MM.1S (cell line): ENCODE results near the gene EFNA4.

Experiments used
- DNase-seq: peaks from one replicate; pipeline ENCODE4 v3.0.0-alpha.2; 2015
- H2AFZ ChIP-seq: fragments of 300-600 bp; sonication (generic); 2 replicates; pipeline ENCODE4 v1.6.0; 2016; ENCODE audit warnings: antibody characterized with exemption, low read length
- H3F3A ChIP-seq: fragments of 300-600 bp; sonication (generic); 2 replicates; pipeline ENCODE4 v1.6.1; 2016; ENCODE audit warnings: mild to moderate bottlenecking, antibody characterized with exemption, low read length, moderate library complexity, mixed read lengths; ENCODE audit not compliant: insufficient read depth
- H3K27ac ChIP-seq: fragments of 300-600 bp; sonication (generic); 2 replicates; pipeline ENCODE4 v1.5.1; 2016; ENCODE audit warnings: mild to moderate bottlenecking, low read length
- H3K27me3 ChIP-seq: fragments of 300-600 bp; sonication (generic); replicated peaks from 2 replicates; pipeline ENCODE4 v1.6.0; 2016; ENCODE audit warnings: low read length; ENCODE audit not compliant: insufficient read depth
- H3K36me3 ChIP-seq: fragments of 300-600 bp; sonication (generic); replicated peaks from 2 replicates; pipeline ENCODE4 v1.6.1; 2016; ENCODE audit warnings: mild to moderate bottlenecking, low read length, mixed read lengths; ENCODE audit not compliant: insufficient read depth
- H3K4me1 ChIP-seq: fragments of 300-600 bp; sonication (generic); 2 replicates; pipeline ENCODE4 v1.6.1; 2016; ENCODE audit warnings: low read length, mixed read lengths
- H3K4me2 ChIP-seq: fragments of 300-600 bp; sonication (generic); 2 replicates; pipeline ENCODE4 v1.6.0; 2016; ENCODE audit warnings: low read depth, low read length
- H3K4me3 ChIP-seq: fragments of 300-600 bp; sonication (generic); 2 replicates; pipeline ENCODE4 v1.5.1; 2016; ENCODE audit warnings: low read length, mixed read lengths
- H3K79me2 ChIP-seq: fragments of 300-600 bp; sonication (generic); 2 replicates; pipeline ENCODE4 v1.6.1; 2016; ENCODE audit warnings: mixed run types, low read length, mixed read lengths
- H3K9ac ChIP-seq: fragments of 300-600 bp; sonication (generic); 2 replicates; pipeline ENCODE4 v1.6.1; 2016; ENCODE audit warnings: low read length, mixed read lengths
- H3K9me2 ChIP-seq: fragments of 300-600 bp; sonication (generic); replicated peaks from 2 replicates; pipeline ENCODE4 v1.6.1; 2016; ENCODE audit warnings: mild to moderate bottlenecking, low read length, mixed read lengths; ENCODE audit not compliant: insufficient read depth
- H3K9me3 ChIP-seq: fragments of 300-600 bp; sonication (generic); replicated peaks from 2 replicates; pipeline ENCODE4 v1.6.1; 2016; ENCODE audit warnings: mild to moderate bottlenecking, low read length, mixed read lengths; ENCODE audit not compliant: insufficient read depth
- H4K20me1 ChIP-seq: fragments of 300-600 bp; sonication (generic); 2 replicates; pipeline ENCODE4 v1.6.1; 2016; ENCODE audit warnings: mild to moderate bottlenecking, low read length, moderate library complexity, mixed read lengths; ENCODE audit not compliant: insufficient read depth
- EZH2 ChIP-seq: fragments of 300-600 bp; sonication (generic); optimal IDR thresholded peaks from 2 replicates; pipeline ENCODE3; 2017; ENCODE audit warnings: low read depth, mild to moderate bottlenecking, antibody characterized with exemption, low read length, mixed read lengths
- EZH2phosphoT487 ChIP-seq: fragments of 300-600 bp; sonication (generic); IDR thresholded peaks from 2 replicates; pipeline ENCODE4 v1.6.1; 2018; ENCODE audit warnings: antibody characterized with exemption, low read length
- TF ChIP-seq, protein P1 (sequence below): fragments of 300-600 bp; sonication (generic); IDR thresholded peaks from 2 replicates; pipeline ENCODE4 v1.5.1; 2016; ENCODE audit warnings: antibody characterized with exemption, low read length, mixed read lengths

EFNA4 gene

DNA sequence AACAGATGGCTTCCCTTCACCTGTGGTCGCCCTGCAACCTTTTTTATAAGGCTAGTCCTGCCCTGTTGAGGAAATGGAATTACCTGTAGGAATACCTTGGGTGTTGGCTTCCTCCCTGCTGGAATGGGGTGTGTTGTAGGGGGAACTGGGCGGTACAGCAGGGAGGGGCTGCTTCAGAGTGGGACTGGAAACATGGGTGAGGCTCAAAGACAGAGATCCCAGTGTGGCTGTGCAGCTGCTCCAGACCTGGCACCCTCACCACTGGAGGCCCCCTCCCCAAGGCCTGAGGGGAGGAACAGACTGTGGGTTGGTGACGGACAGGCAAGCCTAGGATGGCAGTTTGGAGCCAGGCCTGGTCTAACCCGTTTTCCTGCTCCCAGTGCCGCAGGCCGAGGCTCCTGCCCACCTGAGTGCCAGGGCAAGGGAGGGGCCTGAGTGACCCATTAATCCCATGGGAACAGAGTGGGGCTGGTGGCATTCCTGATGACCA lies 19.6 kb downstream of the EFNA4 start:
- Histone ChIP-seq H3K79me2 (no peaks in the 10 kb centered on the region), H3K27me3 (peaks cover 52% of the 10 kb centered on the region), H3K27ac (no peak overlapping the region), H3K9me3 (no peaks in the 10 kb centered on the region), H3K4me1 (peaks cover 47% of the 10 kb centered on the region), H3F3A (peaks cover 17% of the 10 kb centered on the region), H4K20me1 (no peaks in the 10 kb centered on the region), H3K4me2 (no peak overlapping the region), H2AFZ (no peak overlapping the region), H3K9ac (no peak overlapping the region), H3K4me3 (no peak overlapping the region), H3K9me2 (no peaks in the 10 kb centered on the region), H3K36me3 (no peaks in the 10 kb centered on the region)
- DNase-seq, result no peak
- TF ChIP-seq EZH2phosphoT487, result no peak
- no peak for TF ChIP-seq EZH2
- TF ChIP-seq, protein P1, sequence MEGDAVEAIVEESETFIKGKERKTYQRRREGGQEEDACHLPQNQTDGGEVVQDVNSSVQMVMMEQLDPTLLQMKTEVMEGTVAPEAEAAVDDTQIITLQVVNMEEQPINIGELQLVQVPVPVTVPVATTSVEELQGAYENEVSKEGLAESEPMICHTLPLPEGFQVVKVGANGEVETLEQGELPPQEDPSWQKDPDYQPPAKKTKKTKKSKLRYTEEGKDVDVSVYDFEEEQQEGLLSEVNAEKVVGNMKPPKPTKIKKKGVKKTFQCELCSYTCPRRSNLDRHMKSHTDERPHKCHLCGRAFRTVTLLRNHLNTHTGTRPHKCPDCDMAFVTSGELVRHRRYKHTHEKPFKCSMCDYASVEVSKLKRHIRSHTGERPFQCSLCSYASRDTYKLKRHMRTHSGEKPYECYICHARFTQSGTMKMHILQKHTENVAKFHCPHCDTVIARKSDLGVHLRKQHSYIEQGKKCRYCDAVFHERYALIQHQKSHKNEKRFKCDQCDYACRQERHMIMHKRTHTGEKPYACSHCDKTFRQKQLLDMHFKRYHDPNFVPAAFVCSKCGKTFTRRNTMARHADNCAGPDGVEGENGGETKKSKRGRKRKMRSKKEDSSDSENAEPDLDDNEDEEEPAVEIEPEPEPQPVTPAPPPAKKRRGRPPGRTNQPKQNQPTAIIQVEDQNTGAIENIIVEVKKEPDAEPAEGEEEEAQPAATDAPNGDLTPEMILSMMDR, result no peak

DNA sequence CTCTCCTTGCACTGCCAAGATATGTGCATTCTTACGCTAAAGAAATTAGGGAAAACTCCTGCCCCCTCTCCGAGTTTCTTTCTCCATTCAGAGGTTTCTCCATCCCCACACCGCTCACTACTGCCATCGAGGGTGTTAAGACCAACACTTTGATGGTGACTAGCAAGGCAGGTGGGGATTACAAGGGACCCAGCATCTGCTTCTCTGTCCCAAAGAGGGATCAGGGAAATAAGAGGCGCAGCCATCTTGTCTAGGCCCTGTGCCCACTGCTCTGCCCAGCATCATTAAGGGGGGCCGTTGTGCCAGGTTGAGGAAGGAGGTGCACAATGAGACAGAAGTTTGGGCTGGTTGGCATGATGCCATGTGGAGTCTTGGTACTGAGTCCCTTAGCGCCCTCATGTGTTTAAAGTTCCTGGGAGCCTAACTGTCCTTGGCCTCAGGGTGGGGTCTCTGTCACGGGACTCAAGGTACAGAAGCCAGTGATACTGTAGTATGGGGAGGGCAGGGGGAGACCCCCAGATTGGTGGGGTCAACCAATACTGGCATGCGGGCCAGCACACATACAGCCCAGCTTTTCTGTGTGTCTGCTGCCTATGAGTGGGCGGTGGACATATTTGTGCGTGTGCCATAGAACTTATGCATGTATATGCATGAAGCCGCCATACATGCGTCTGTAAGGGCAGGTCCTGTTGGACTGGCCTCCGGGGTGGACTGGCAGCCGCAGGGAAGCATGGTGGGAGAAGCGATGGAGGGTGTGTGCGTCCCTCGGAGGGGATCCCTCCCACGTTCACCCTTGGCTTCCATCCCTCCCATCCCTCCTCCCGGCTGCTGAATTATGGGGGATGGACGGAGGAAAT lies 20.6 kb downstream of the EFNA4 start:
- no peaks in the 10 kb centered on the region for H3K9me3 ChIP-seq
- peaks cover 41% of the 10 kb centered on the region for H3K4me1 ChIP-seq
- H3K27ac ChIP-seq, result no peak overlapping the region
- no peaks in the 10 kb centered on the region for H3K9me2 ChIP-seq
- H3K36me3 ChIP-seq, result no peaks in the 10 kb centered on the region
- H3K79me2 ChIP-seq, result no peaks in the 10 kb centered on the region
- H4K20me1 ChIP-seq, result no peaks in the 10 kb centered on the region
- peaks cover 16% of the 10 kb centered on the region for H3F3A ChIP-seq
- TF ChIP-seq, protein P1, result peak; percentile 50
- no peak for TF ChIP-seq EZH2phosphoT487
- H3K9ac ChIP-seq, result peak overlapping the region; percentile 54; the same call in 1 of the 2 replicates
- DNase-seq, result peak; percentile 68
- H3K27me3 ChIP-seq, result peaks cover 49% of the 10 kb centered on the region
- H3K4me2 ChIP-seq, result peak overlapping the region; percentile 100
- H2AFZ ChIP-seq, result peak overlapping the region; percentile 88
- peak overlapping the region; percentile 84 for H3K4me3 ChIP-seq

DNA sequence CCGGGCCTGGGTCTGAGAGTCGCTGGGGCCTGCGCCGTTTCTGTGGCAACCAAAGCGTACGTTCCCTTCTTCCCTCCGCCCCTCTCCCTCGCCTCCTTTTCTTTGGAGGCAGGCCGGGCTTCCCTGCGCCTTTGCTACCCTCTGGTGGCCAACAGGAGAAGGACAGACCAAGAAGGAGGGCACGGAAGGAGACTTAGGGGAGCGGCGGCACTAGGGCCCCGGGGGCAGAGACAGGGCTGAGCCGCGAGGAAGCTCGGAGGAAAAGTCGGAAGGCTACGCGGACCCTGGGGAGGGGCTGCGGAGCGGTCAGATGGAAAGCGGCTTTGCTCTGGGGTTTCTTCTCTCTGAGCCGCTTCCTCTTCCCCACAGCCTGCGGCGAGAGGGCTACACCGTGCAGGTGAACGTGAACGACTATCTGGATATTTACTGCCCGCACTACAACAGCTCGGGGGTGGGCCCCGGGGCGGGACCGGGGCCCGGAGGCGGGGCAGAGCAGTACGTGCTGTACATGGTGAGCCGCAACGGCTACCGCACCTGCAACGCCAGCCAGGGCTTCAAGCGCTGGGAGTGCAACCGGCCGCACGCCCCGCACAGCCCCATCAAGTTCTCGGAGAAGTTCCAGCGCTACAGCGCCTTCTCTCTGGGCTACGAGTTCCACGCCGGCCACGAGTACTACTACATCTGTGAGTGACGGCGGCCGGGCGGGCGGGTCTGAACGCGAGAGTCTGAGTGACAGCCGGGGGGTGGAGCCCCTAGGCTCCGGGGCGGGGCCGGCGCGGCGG lies 21.4 kb downstream of the EFNA4 start:
- Histone ChIP-seq H3K4me3 (peak overlapping the region; percentile 84), H4K20me1 (no peaks in the 10 kb centered on the region), H3K27ac (peak overlapping the region; percentile 49; the same call in 1 of the 2 replicates), H3F3A (peaks cover 16% of the 10 kb centered on the region), H3K79me2 (no peaks in the 10 kb centered on the region), H3K27me3 (peaks cover 41% of the 10 kb centered on the region), H3K36me3 (no peaks in the 10 kb centered on the region), H2AFZ (peak overlapping the region; percentile 88), H3K9ac (peak overlapping the region; percentile 54; the same call in 1 of the 2 replicates), H3K4me1 (peaks cover 34% of the 10 kb centered on the region), H3K9me3 (no peaks in the 10 kb centered on the region), H3K4me2 (peak overlapping the region; percentile 100), H3K9me2 (no peaks in the 10 kb centered on the region)
- TF ChIP-seq EZH2phosphoT487, result no peak
- TF ChIP-seq, protein P1, result peak; percentile 98
- no peak for TF ChIP-seq EZH2
- peak; percentile 96 for DNase-seq
